ENCODE data around the gene GPI. TPM values are rescaled to one million over a fixed set of nuclear protein-coding genes. Genes with fewer than 3 reads are reported as not detected.

Gene GPI
- total RNA-seq, 4 donors from 2014 or later = 191 to 292 (median 234) TPM

GRCh38 chr19:34351382-34351826, 13.6 kb upstream of the GPI start:
- no peaks in the 10 kb centered on the region for H3K9me3 ChIP-seq
- peaks cover 0 to 5% (median 0%) of the 10 kb centered on the region in 4 donors for H3K4me1 ChIP-seq
- no peak for DNase-seq
- H3K4me3 ChIP-seq = no peak overlapping the region
- H3K27me3 ChIP-seq = no peaks in the 10 kb centered on the region
- TF ChIP-seq CTCF (IDR thresholded peaks at IDR 0.05) = no peak
- TF ChIP-seq POLR2A (IDR thresholded peaks at IDR 0.05) = no peak
- no peak overlapping the region for H3K27ac ChIP-seq
- H3K36me3 ChIP-seq = peaks cover 0 to 62% (median 0%) of the 10 kb centered on the region in 3 donors

GRCh38 chr19:34353546-34353945, 11.4 kb upstream of the GPI start:
- Histone ChIP-seq H3K27me3 (no peaks in the 10 kb centered on the region), H3K4me3 (no peak overlapping the region), H3K4me1 (peaks cover 0 to 7% (median 2%) of the 10 kb centered on the region in 4 donors), H3K27ac (no peak overlapping the region), H3K36me3 (peaks cover 0 to 48% (median 0%) of the 10 kb centered on the region in 3 donors), H3K9me3 (no peaks in the 10 kb centered on the region)
- peak in 1 of 3 donors; percentile 64 for DNase-seq
- no peak for TF ChIP-seq POLR2A (IDR thresholded peaks at IDR 0.05)
- TF ChIP-seq CTCF (IDR thresholded peaks at IDR 0.05) = no peak

GRCh38 chr19:34355201-34355600, 9.8 kb upstream of the GPI start:
- H3K36me3 ChIP-seq = peaks cover 0 to 33% (median 0%) of the 10 kb centered on the region in 3 donors
- no peak overlapping the region for H3K4me3 ChIP-seq
- no peak for DNase-seq
- peaks cover 0 to 11% (median 4%) of the 10 kb centered on the region in 4 donors for H3K4me1 ChIP-seq
- no peaks in the 10 kb centered on the region for H3K27me3 ChIP-seq
- no peaks in the 10 kb centered on the region for H3K9me3 ChIP-seq
- H3K27ac ChIP-seq = no peak overlapping the region
- TF ChIP-seq POLR2A (IDR thresholded peaks at IDR 0.05) = no peak
- TF ChIP-seq CTCF (IDR thresholded peaks at IDR 0.05) = no peak

DNA sequence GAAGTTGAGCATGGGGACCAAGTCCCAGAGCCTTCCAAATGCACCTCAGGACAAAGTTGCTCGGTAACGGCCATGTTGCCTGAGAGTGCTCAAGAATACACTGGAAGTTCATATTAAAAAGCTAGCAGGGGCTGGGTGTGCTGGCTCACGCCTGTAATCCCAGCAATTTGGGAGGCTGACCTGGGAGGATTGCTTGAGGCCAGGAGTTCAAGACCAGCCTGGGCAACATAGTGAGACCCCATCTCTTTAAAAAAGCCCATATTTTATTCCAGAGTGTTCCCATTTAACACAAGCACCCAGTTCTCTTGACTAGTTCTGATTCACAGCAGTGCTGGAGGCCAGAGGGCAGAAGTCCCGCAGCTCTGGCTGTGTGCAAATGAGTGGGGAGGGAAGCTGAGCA, 8.1 kb upstream of the GPI start:
- H3K27me3 ChIP-seq = no peaks in the 10 kb centered on the region
- H3K4me1 ChIP-seq = peaks cover 0 to 11% (median 4%) of the 10 kb centered on the region in 4 donors
- DNase-seq = no peak
- H3K4me3 ChIP-seq = no peak overlapping the region
- no peaks in the 10 kb centered on the region for H3K9me3 ChIP-seq
- peaks cover 0 to 23% (median 0%) of the 10 kb centered on the region in 3 donors for H3K36me3 ChIP-seq
- no peak for TF ChIP-seq POLR2A (IDR thresholded peaks at IDR 0.05)
- no peak for TF ChIP-seq CTCF (IDR thresholded peaks at IDR 0.05)
- no peak overlapping the region for H3K27ac ChIP-seq

DNA sequence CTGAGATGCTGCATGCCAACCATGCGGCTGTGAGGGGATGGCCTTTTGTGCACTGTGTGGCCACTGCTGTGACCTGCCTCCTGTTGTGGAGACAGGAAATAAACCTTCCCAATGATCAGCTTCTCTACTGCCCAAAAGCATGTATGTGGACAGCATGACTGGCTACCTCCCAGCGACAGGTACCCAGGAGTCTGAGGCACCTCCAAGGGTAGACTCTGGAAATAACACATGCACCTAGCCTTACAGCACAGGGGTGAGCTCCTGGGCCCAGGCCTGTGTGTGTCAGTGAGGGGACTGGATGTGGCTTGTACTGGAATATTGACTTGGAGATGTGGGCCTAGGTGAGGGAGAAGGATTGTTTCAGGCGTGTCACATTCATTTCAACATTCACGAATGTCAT, 7.6 kb upstream of the GPI start:
- Histone ChIP-seq H3K9me3 (no peaks in the 10 kb centered on the region), H3K27me3 (no peaks in the 10 kb centered on the region), H3K4me3 (no peak overlapping the region), H3K36me3 (peaks cover 0 to 17% (median 0%) of the 10 kb centered on the region in 3 donors), H3K4me1 (peaks cover 0 to 11% (median 4%) of the 10 kb centered on the region in 4 donors), H3K27ac (no peak overlapping the region)
- no peak for DNase-seq
- TF ChIP-seq POLR2A (IDR thresholded peaks at IDR 0.05) = no peak

DNA sequence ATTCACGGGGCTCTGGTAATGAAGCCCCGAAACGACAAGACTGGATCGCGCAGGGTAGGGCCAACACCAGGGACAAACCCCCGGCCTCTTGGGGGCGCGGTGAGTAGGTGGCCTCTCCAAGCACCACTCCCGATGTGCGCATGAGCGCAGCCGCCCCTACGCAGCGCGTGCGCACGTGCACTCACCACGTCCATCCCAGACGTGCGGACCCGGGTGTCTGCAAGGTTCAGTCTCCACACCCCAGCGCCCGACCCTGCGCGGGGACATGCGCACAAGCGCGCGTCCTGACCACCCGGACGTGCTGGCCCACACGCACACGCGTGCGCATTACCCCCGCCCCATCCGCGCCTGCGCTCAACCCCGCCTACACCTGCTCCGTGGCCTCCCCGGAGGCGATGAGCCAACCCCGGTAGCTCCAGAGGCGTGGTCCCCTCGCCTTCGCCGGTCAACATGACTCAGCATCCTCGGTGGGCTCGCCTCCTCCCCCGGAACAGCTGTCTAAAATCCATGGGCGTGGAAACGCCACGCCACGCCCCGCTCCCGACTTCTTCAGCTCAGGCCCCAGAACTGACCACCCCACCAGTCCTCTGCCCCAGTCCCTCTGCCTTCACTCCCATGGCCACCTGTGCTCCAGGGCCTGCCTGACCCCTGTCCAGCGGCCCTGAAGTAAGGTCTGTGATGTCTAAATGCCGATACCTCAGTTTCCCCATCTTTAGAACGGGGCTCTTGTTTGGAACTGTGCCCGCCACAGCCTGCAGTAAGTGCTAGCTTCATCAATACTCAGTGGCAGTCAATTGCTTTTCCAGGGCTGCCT, 5.6 kb upstream of the GPI start:
- TF ChIP-seq POLR2A (IDR thresholded peaks at IDR 0.05) = peak in 1 of 2 donors; percentile 47
- peak; percentile 47 to 63 (median 53) for TF ChIP-seq CTCF (IDR thresholded peaks at IDR 0.05)
- Histone ChIP-seq H3K27me3 (no peaks in the 10 kb centered on the region), H3K36me3 (peaks cover 0 to 6% (median 0%) of the 10 kb centered on the region in 3 donors), H3K4me1 (peaks cover 0 to 9% (median 3%) of the 10 kb centered on the region in 4 donors), H3K4me3 (peak overlapping the region; percentile 30 to 52 (median 50)), H3K9me3 (no peaks in the 10 kb centered on the region), H3K27ac (peak overlapping the region; percentile 54 to 89 (median 81))
- peak; percentile 96 to 99 (median 98) for DNase-seq
